Transverse colon (tissue), 4 donors: Measurements from ENCODE around the gene SUSD6. TPM values are rescaled to one million over a fixed set of nuclear protein-coding genes. Genes with fewer than 3 reads are reported as not detected.

Experiments
- DNase-seq: peaks from one replicate; pipeline ENCODE4 v3.0.0-alpha.2; 2019
- H3K27ac ChIP-seq, 4 donors: fragments of 200-600 bp; sonication (generic); 2 replicates each; pipeline ENCODE4 v1.5.1; 2016 to 2018; ENCODE audit warnings: inconsistent platforms in 4 of 4
- H3K27me3 ChIP-seq: fragments of 200-600 bp; sonication (generic); 2 replicates; pipeline ENCODE4 v1.5.1; 2017; ENCODE audit warnings: inconsistent platforms
- H3K36me3 ChIP-seq, 4 donors: fragments of 200-600 bp; sonication (generic); 2 replicates each; pipeline ENCODE4 v1.5.1; 2017 to 2019; ENCODE audit warnings: inconsistent platforms in 4 of 4
- H3K4me1 ChIP-seq, 4 donors: fragments of 200-600 bp; sonication (generic); 2 replicates each; pipeline ENCODE4 v1.5.1; 2017 to 2020; ENCODE audit warnings: inconsistent platforms in 4 of 4
- H3K4me3 ChIP-seq, 4 donors: fragments of 200-600 bp; sonication (generic); 1 replicate in 1 of 4; 2 replicates in 3 of 4; pipeline versions ENCODE4 v1.5.1 to v1.6.1; 2017 to 2019; ENCODE audit warnings: inconsistent platforms in 4 of 4
- H3K9me3 ChIP-seq, 2 donors: fragments of 200-600 bp; sonication (generic); 2 replicates each; pipeline ENCODE4 v1.5.1; 2017 to 2019; ENCODE audit warnings: inconsistent platforms in 2 of 2
- CTCF ChIP-seq, 5 experiments: fragments of 200-600 bp in 3 of 5; fragments of 450-650 bp in 2 of 5; sonication (generic) in 3 of 5; IDR thresholded peaks; 1 replicate in 2 of 5; 2 replicates in 3 of 5; pipeline ENCODE4 v1.5.1; 2016 to 2017; ENCODE audit warnings: antibody characterized with exemption in 5 of 5, inconsistent platforms in 3 of 5, mild to moderate bottlenecking in 2 of 5, moderate library complexity in 1 of 5
- EP300 ChIP-seq: sonication (generic); formaldehyde crosslinking; IDR thresholded peaks from one replicate; pipeline ENCODE4 v1.6.1; 2017; ENCODE audit warnings: antibody characterized with exemption, low read depth
- POLR2A ChIP-seq: fragments of 450-650 bp; IDR thresholded peaks from one replicate; pipeline ENCODE4 v1.6.1; 2016; ENCODE audit warnings: antibody characterized with exemption, mild to moderate bottlenecking, moderate library complexity
- POLR2AphosphoS5 ChIP-seq, 3 donors: sonication (generic); formaldehyde crosslinking; IDR thresholded peaks; one replicate each; pipeline ENCODE4 v1.6.1; 2016; ENCODE audit warnings: antibody characterized with exemption in 3 of 3
- WGBS, 2 donors: methylation state at CpG; one replicate each; pipeline ENCODE4 v1.1.5; 2018; ENCODE audit warnings: low coverage in 1 of 2; 5-methylcytosine and 5-hydroxymethylcytosine counted together
- in situ Hi-C, 4 donors: fragments of 200-750 bp; cut with MboI; loops; one replicate each; pipeline versions ENCODE4 v1.15.0 to v1.15.1; 2017; ENCODE audit warnings: low sequenced_read_pairs in 3 of 4, low pct_ligation_motif_present in 1 of 4, low pct_unique_long_range_greater_than_20kb in 1 of 4
- intact Hi-C: fragments of 100-400 bp; cut with DNase I; formaldehyde crosslinking; loops from one replicate; pipeline ENCODE4 v1.15.1; 2023; ENCODE audit warnings: low total_unique reads
- total RNA-seq, 4 donors: library from RNA; depleted of rRNA; stranded (reverse); fragments of >200 nt; gene quantifications; one replicate each; pipeline ENCODE4 v1.1.0, GENCODE V29; 2016

Gene SUSD6
- total RNA-seq, 4 donors from 2014 or later, result 29.1 to 159 (median 95.0) TPM

- in situ Hi-C loops (no loop called here), intact Hi-C loops (no loop called here)
- no peak for DNase-seq
- Histone ChIP-seq H3K27ac (peak overlapping the region; percentile 70 to 87 (median 84)), H3K4me3 (no peak overlapping the region), H3K9me3 (no peaks in the 10 kb centered on the region), H3K4me1 (peaks cover 0 to 27% (median 19%) of the 10 kb centered on the region in 4 donors), H3K27me3 (no peaks in the 10 kb centered on the region), H3K36me3 (no peaks in the 10 kb centered on the region)
- WGBS, 2 donors, result 98 to 100% methylated on average over 1 to 2 of the region's 2 CpGs
- TF ChIP-seq POLR2AphosphoS5 (IDR thresholded peaks at IDR 0.05), result no peak
- TF ChIP-seq POLR2A, result no peak
- TF ChIP-seq CTCF (IDR thresholded peaks at IDR 0.05), result no peak
- no peak for TF ChIP-seq EP300
These were observed 143.1 kb downstream of the SUSD6 start for GRCh38 chr14:69754487-69754886.

GRCh38 chr14:69755296-69755695, 143.9 kb downstream of the SUSD6 start:
- TF ChIP-seq POLR2AphosphoS5 (IDR thresholded peaks at IDR 0.05) (peak in 1 of 3 donors; percentile 26), POLR2A (no peak)
- Histone ChIP-seq H3K4me1 (peaks cover 0 to 21% (median 15%) of the 10 kb centered on the region in 4 donors), H3K27me3 (no peaks in the 10 kb centered on the region), H3K36me3 (no peaks in the 10 kb centered on the region), H3K27ac (peak overlapping the region; percentile 70 to 87 (median 84)), H3K9me3 (no peaks in the 10 kb centered on the region), H3K4me3 (no peak overlapping the region)
- in situ Hi-C loops, result no loop called here
- DNase-seq, result peak; percentile 31
- intact Hi-C loops, result no loop called here

- Histone ChIP-seq H3K27me3 (no peaks in the 10 kb centered on the region), H3K4me3 (no peak overlapping the region), H3K4me1 (peaks cover 0 to 16% (median 13%) of the 10 kb centered on the region in 4 donors), H3K27ac (peak overlapping the region; percentile 70 to 87 (median 84)), H3K9me3 (no peaks in the 10 kb centered on the region), H3K36me3 (no peaks in the 10 kb centered on the region)
- no peak for TF ChIP-seq POLR2A
- TF ChIP-seq POLR2AphosphoS5 (IDR thresholded peaks at IDR 0.05), result peak in 2 of 3 donors; percentile 29 to 40
- 47 to 60% methylated on average over 1 to 2 of the region's 2 CpGs for WGBS, 2 donors
- DNase-seq, result peak; percentile 41
- intact Hi-C loops, result no loop called here
- in situ Hi-C loops, result no loop called here
These were observed 144.4 kb downstream of the SUSD6 start for GRCh38 chr14:69755784-69756183.

GRCh38 chr14:69756298-69756697, 144.9 kb downstream of the SUSD6 start:
- in situ Hi-C loops (no loop called here), intact Hi-C loops (no loop called here)
- H3K36me3 ChIP-seq, result no peaks in the 10 kb centered on the region
- no peak for DNase-seq
- TF ChIP-seq POLR2A, result no peak
- no peak for TF ChIP-seq POLR2AphosphoS5 (IDR thresholded peaks at IDR 0.05)
- TF ChIP-seq CTCF (IDR thresholded peaks at IDR 0.05), result no peak
- TF ChIP-seq EP300, result no peak
- H3K4me1 ChIP-seq, result peaks cover 0 to 16% (median 12%) of the 10 kb centered on the region in 4 donors
- no peaks in the 10 kb centered on the region for H3K9me3 ChIP-seq
- no peak overlapping the region for H3K4me3 ChIP-seq
- H3K27me3 ChIP-seq, result no peaks in the 10 kb centered on the region
- H3K27ac ChIP-seq, result peak overlapping the region; percentile 70 to 87 (median 84)
- 79 to 85% methylated on average over 2 to 3 of the region's 3 CpGs for WGBS, 2 donors

- Histone ChIP-seq H3K27ac (no peak overlapping the region), H3K4me3 (no peak overlapping the region), H3K4me1 (peaks cover 0 to 16% (median 6%) of the 10 kb centered on the region in 4 donors), H3K27me3 (no peaks in the 10 kb centered on the region), H3K36me3 (no peaks in the 10 kb centered on the region), H3K9me3 (no peaks in the 10 kb centered on the region)
- no peak for DNase-seq
- in situ Hi-C loops, result no loop called here
- intact Hi-C loops, result no loop called here
- WGBS, 2 donors, result 75 to 84% methylated on average over 1 of the region's 1 CpG
- no peak for TF ChIP-seq CTCF (IDR thresholded peaks at IDR 0.05)
These were observed 149.4 kb downstream of the SUSD6 start for GRCh38 chr14:69760810-69761209.
